Measurements from ENCODE around the gene MAN1A1.

DNA sequence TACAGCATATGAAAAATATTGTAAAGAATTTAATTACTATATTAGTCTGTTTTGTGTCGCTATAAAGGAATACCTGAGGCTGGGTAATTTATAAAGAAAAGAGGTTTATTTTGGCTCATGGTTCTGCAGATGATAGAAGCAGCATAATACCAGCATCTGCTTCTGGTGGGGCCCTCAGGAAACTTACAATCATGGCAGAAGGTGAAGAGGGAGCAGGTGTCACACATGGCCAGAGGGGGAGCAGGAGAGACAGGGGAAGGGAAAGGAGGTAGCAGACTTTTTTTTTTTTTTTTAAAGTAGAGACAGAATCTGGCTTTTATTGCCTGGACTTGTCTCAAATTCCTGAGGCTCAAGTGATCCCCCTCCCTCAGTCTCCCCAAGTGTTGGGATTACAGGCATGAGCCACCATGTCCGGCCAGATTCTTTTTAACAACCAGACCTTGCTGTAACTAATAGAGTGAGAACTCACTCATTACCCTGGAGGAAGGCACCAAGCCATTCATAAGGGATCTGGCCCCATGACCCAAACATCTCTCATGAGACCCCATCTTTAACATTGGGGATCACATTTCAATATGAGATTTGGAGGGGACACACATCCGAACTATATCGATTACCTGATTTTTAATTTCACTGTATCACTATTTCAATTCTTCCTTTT, 64.6 kb downstream of the MAN1A1 start:
- no peak for TF ChIP-seq POLR2A (IDR thresholded peaks at IDR 0.05)
- TF ChIP-seq, protein P1, sequence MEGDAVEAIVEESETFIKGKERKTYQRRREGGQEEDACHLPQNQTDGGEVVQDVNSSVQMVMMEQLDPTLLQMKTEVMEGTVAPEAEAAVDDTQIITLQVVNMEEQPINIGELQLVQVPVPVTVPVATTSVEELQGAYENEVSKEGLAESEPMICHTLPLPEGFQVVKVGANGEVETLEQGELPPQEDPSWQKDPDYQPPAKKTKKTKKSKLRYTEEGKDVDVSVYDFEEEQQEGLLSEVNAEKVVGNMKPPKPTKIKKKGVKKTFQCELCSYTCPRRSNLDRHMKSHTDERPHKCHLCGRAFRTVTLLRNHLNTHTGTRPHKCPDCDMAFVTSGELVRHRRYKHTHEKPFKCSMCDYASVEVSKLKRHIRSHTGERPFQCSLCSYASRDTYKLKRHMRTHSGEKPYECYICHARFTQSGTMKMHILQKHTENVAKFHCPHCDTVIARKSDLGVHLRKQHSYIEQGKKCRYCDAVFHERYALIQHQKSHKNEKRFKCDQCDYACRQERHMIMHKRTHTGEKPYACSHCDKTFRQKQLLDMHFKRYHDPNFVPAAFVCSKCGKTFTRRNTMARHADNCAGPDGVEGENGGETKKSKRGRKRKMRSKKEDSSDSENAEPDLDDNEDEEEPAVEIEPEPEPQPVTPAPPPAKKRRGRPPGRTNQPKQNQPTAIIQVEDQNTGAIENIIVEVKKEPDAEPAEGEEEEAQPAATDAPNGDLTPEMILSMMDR (IDR thresholded peaks at IDR 0.05) = no peak

Measured in transverse colon (tissue), 3 donors.